ENCODE measurements around the gene DNAL4.

DNA sequence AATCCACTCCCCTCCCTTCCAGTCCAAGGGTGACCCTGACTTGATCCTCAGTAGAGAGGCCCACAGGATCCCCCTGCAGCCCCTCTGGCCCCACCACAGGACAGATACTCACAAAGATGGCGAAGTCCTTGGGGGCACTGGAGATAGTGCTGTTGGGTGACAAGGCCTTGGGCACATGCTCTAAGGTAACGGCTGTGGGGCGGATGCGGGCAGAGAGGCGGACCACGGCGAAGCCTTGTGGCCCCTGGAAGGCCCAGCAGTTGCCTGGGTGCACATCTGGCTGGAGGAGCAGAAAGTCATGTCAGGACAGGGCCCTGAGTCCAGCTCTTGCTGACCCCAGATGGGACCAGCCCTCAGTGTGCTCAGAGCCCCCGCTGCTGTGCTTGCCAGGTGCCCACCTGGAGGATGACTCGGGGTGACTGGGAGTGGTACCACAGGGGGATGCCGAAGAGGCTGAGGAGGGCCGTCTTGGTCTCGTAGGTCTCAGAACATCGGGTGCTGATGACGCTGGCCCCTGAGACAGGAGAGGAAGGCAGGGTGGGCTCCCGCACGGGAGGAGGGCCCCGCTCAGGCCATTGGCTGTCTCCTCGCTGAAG lies 55.4 kb downstream of the DNAL4 start:
- TF ChIP-seq, protein P1, sequence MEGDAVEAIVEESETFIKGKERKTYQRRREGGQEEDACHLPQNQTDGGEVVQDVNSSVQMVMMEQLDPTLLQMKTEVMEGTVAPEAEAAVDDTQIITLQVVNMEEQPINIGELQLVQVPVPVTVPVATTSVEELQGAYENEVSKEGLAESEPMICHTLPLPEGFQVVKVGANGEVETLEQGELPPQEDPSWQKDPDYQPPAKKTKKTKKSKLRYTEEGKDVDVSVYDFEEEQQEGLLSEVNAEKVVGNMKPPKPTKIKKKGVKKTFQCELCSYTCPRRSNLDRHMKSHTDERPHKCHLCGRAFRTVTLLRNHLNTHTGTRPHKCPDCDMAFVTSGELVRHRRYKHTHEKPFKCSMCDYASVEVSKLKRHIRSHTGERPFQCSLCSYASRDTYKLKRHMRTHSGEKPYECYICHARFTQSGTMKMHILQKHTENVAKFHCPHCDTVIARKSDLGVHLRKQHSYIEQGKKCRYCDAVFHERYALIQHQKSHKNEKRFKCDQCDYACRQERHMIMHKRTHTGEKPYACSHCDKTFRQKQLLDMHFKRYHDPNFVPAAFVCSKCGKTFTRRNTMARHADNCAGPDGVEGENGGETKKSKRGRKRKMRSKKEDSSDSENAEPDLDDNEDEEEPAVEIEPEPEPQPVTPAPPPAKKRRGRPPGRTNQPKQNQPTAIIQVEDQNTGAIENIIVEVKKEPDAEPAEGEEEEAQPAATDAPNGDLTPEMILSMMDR (IDR thresholded peaks at IDR 0.05): no peak
- TF ChIP-seq EZH2 (IDR thresholded peaks at IDR 0.05; ENCODE audit: borderline replicate concordance, insufficient read depth, low read depth, low read length, poor library complexity, severe bottlenecking): no peak

Measured in B cell (primary cell).